K562 (cell line): ENCODE results near the gene KIT. TPM values are rescaled to one million over a fixed set of nuclear protein-coding genes. Genes with fewer than 3 reads are reported as not detected.

ENCODE experiments used
- HES1 ChIP-seq: fragments of 450-650 bp; IDR thresholded peaks from 2 replicates; pipeline ENCODE4 v1.6.1; 2016; ENCODE audit warnings: low read depth, mild to moderate bottlenecking, moderate library complexity
- MCM2 ChIP-seq: fragments of 450-650 bp; IDR thresholded peaks from 2 replicates; pipeline ENCODE4 v1.6.1; 2017; ENCODE audit warnings: low read depth, mild to moderate bottlenecking
- MEF2D ChIP-seq: conservative IDR thresholded peaks from 2 replicates; pipeline ENCODE4 v1.6.1; 2016; ENCODE audit warnings: low read depth, missing genetic modification characterization, missing compliant biosample characterization
- REST ChIP-seq, 2 experiments: fragments of 450-650 bp; formaldehyde crosslinking in 1 of 2; IDR thresholded peaks; 2 replicates each; pipeline versions ENCODE4 v1.4.0 to v1.6.1; 2014 to 2020; ENCODE audit warnings: mild to moderate bottlenecking in 2 of 2, borderline replicate concordance in 1 of 2, low read depth in 1 of 2
- TBP ChIP-seq: optimal IDR thresholded peaks from 2 replicates; pipeline ENCODE3; 2011; ENCODE audit warnings: low read depth, low read length, improper control_type of control experiment
- polyA plus RNA-seq, 8 experiments: library from polyadenylated mRNA; depleted of rRNA in 4 of 8; stranded (reverse) in 5 of 8; unstranded in 3 of 8; fragments of >200 nt; fragmentation: Nextera tagmentation in 2 of 8; fragmentation: Illumina TruSeq in 1 of 8; extraction: Ambion mirVana in 2 of 8; extraction: Trizol in 1 of 8; gene quantifications; 2 replicates each; pipeline versions ENCODE4 v1.2.1 to v1.2.3, GENCODE V29; 2011 to 2014; ENCODE audit warnings: inconsistent platforms in 1 of 8, missing spikeins in 1 of 8
- total RNA-seq, 7 experiments: library from RNA; depleted of rRNA in 6 of 7; stranded (reverse); fragments of >200 nt in 6 of 7; fragmentation: Illumina TruSeq in 2 of 7; extraction: Trizol in 2 of 7; gene quantifications; 2 replicates each; pipeline versions ENCODE4 v1.2.1 to v1.2.3, GENCODE V29; 2011 to 2021; ENCODE audit warnings: low replicate concordance in 1 of 7

KIT gene
- total and polyA plus RNA-seq, 9 of the 15 experiments (the other 6 are each of a cell fraction or from before 2014, with no cell fraction given) = 0.27 to 5.6 (median 0.57) TPM

- TF ChIP-seq REST (IDR thresholded peaks at IDR 0.05; ENCODE audit: borderline replicate concordance) (peak; percentile 23; the same call in 1 of the 2 replicates), REST (CRISPR knock-in tag; IDR thresholded peaks at IDR 0.05; ENCODE audit: low read depth) (no peak), MCM2 (no peak), HES1 (no peak), TBP (no peak), MEF2D (no peak)
Observed at GRCh38 chr4:54677416-54677815, 19.7 kb downstream of the KIT start (continued).
